Neuronal stem cell (in vitro differentiated cells): ENCODE results near the gene CEP85L.

Experiments
- DNase-seq: peaks from one replicate; pipeline ENCODE4 v3.0.0-alpha.2; 2013; ENCODE audit warnings: low spot score
- H2AFZ ChIP-seq: one replicate; pipeline ENCODE4 v1.6.1; 2013; ENCODE audit warnings: mild to moderate bottlenecking, low read length, inconsistent platforms
- H2AK5ac ChIP-seq: 2 replicates; pipeline ENCODE4 v1.6.1; 2013; ENCODE audit warnings: low read depth, mild to moderate bottlenecking, inconsistent platforms, low read length, moderate library complexity, mixed read lengths
- H2BK120ac ChIP-seq: 2 replicates; pipeline ENCODE4 v1.6.1; 2013; ENCODE audit warnings: low read depth, mild to moderate bottlenecking, inconsistent platforms, low read length, moderate library complexity, mixed read lengths
- H2BK12ac ChIP-seq: one replicate; pipeline ENCODE4 v1.6.1; 2013; ENCODE audit warnings: low read length, inconsistent platforms
- H2BK15ac ChIP-seq: 2 replicates; pipeline ENCODE4 v1.6.1; 2013; ENCODE audit warnings: mild to moderate bottlenecking, low read length, inconsistent platforms, mixed read lengths
- H2BK5ac ChIP-seq: one replicate; pipeline ENCODE4 v1.6.1; 2013; ENCODE audit warnings: inconsistent platforms, mild to moderate bottlenecking, low read length, moderate library complexity
- H3K14ac ChIP-seq: one replicate; pipeline ENCODE4 v1.6.1; 2013; ENCODE audit warnings: low read length, inconsistent platforms
- H3K18ac ChIP-seq: 2 replicates; pipeline ENCODE4 v1.6.1; 2013; ENCODE audit warnings: low read length, inconsistent platforms
- H3K23ac ChIP-seq: 2 replicates; pipeline ENCODE4 v1.6.1; 2013; ENCODE audit warnings: low read depth, mild to moderate bottlenecking, mixed read lengths, low read length, inconsistent platforms; ENCODE audit not compliant: poor library complexity
- H3K27ac ChIP-seq: replicated peaks from 3 replicates; pipeline ENCODE4 v1.5.1; 2013; ENCODE audit warnings: low read length, inconsistent platforms
- H3K27me3 ChIP-seq, 3 experiments: 2 replicates each; pipeline ENCODE4 v1.6.1; 2013; ENCODE audit warnings: low read length in 3 of 3, mild to moderate bottlenecking in 2 of 3, inconsistent platforms in 1 of 3, low read depth in 1 of 3, mixed read lengths in 1 of 3, moderate library complexity in 1 of 3; ENCODE audit not compliant: control insufficient read depth in 3 of 3, insufficient read depth in 3 of 3
- H3K36me3 ChIP-seq, 2 donors: replicated peaks in 1 of 2; 2 replicates each; pipeline ENCODE4 v1.6.1; 2013; ENCODE audit warnings: low read length in 2 of 2; ENCODE audit not compliant: control insufficient read depth in 2 of 2, insufficient read depth in 2 of 2
- H3K4ac ChIP-seq: 2 replicates; pipeline ENCODE4 v1.6.1; 2013; ENCODE audit warnings: inconsistent platforms, mild to moderate bottlenecking, low read length, moderate library complexity
- H3K4me1 ChIP-seq, 2 donors: 1 replicate in 1 of 2; 2 replicates in 1 of 2; pipeline ENCODE4 v1.6.1; 2013; ENCODE audit warnings: low read length in 2 of 2, low read depth in 1 of 2; ENCODE audit not compliant: control insufficient read depth in 2 of 2, insufficient read depth in 1 of 2
- H3K4me2 ChIP-seq: one replicate; pipeline ENCODE4 v1.6.1; 2013; ENCODE audit warnings: mild to moderate bottlenecking, low read length, inconsistent platforms; ENCODE audit not compliant: insufficient read depth, poor library complexity, severe bottlenecking
- H3K4me3 ChIP-seq, 2 donors: 2 replicates each; pipeline ENCODE4 v1.5.1; 2013; ENCODE audit warnings: low read length in 2 of 2, mild to moderate bottlenecking in 2 of 2, inconsistent platforms in 1 of 2, moderate library complexity in 1 of 2
- H3K79me1 ChIP-seq: one replicate; pipeline ENCODE4 v1.6.1; 2013; ENCODE audit warnings: low read depth, mild to moderate bottlenecking, inconsistent platforms, low read length, moderate library complexity
- H3K9ac ChIP-seq: one replicate; pipeline ENCODE4 v1.6.1; 2013; ENCODE audit warnings: mild to moderate bottlenecking, low read depth, low read length, inconsistent platforms; ENCODE audit not compliant: poor library complexity
- H3K9me3 ChIP-seq, 2 donors: replicated peaks in 1 of 2; 2 replicates each; pipeline versions ENCODE3 to v1.6.1; 2013; ENCODE audit warnings: low read length in 2 of 2, mild to moderate bottlenecking in 2 of 2, inconsistent platforms in 1 of 2, low read depth in 1 of 2, mixed read lengths in 1 of 2, moderate library complexity in 1 of 2; ENCODE audit not compliant: control insufficient read depth in 2 of 2, insufficient read depth in 1 of 2
- H4K8ac ChIP-seq: one replicate; pipeline ENCODE4 v1.6.1; 2013; ENCODE audit warnings: low read depth, mild to moderate bottlenecking, inconsistent platforms, low read length, moderate library complexity
- H4K91ac ChIP-seq: one replicate; pipeline ENCODE4 v1.6.1; 2013; ENCODE audit warnings: low read length, low read depth, mild to moderate bottlenecking, inconsistent platforms; ENCODE audit not compliant: poor library complexity
- WGBS, 2 donors: extraction: QIAGEN DNeasy Blood & Tissue Kit; methylation state at CpG; one replicate each; pipeline ENCODE4 v1.1.7; 2013; ENCODE audit warnings: missing lambda C conversion rate in 2 of 2, mixed read lengths in 1 of 2; ENCODE audit not compliant: insufficient read length in 2 of 2, insufficient replicate concordance in 1 of 2; ENCODE audit errors: extremely low coverage in 2 of 2; 5-methylcytosine and 5-hydroxymethylcytosine counted together

Gene CEP85L

DNA sequence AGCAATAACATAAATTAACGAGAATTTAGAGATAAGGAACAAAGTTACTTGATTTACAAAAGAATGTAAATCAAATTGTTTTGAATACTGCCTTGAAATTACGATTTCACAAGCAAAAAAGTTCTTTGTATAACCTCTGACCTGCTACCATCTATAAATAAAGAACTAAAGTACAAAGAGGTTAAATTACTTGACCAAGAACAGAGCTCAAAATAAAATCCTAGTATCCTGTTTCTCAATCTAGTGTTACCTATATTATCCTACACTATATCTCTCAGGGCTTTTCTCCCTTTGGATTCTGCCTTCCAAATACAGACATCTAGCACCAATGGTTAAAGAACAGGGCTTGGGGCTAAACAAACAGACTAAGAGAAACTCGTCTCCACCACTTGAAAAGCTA is 59.5 kb downstream of the CEP85L start:
- no peaks in the 10 kb centered on the region for H3K27me3 ChIP-seq
- H3K4ac ChIP-seq: no peak overlapping the region
- WGBS, 2 donors: no CpG with 5 or more reads among the region's 3 CpGs
- no peak overlapping the region for H2AFZ ChIP-seq
- H3K4me2 ChIP-seq: no peak overlapping the region
- H2BK120ac ChIP-seq: no peak overlapping the region
- H2AK5ac ChIP-seq: no peak overlapping the region
- no peak overlapping the region for H4K8ac ChIP-seq
- no peak overlapping the region for H3K27ac ChIP-seq
- H3K23ac ChIP-seq: no peak overlapping the region
- H2BK15ac ChIP-seq: no peak overlapping the region
- no peak overlapping the region for H3K18ac ChIP-seq
- no peak overlapping the region for H2BK12ac ChIP-seq
- no peak overlapping the region for H3K4me3 ChIP-seq
- no peaks in the 10 kb centered on the region for H3K36me3 ChIP-seq
- no peak for DNase-seq
- H3K9ac ChIP-seq: no peak overlapping the region
- H3K79me1 ChIP-seq: no peaks in the 10 kb centered on the region
- H3K4me1 ChIP-seq: no peaks in the 10 kb centered on the region
- no peak overlapping the region for H3K14ac ChIP-seq
- no peak overlapping the region for H2BK5ac ChIP-seq
- no peaks in the 10 kb centered on the region for H3K9me3 ChIP-seq
- H4K91ac ChIP-seq: no peak overlapping the region

DNA sequence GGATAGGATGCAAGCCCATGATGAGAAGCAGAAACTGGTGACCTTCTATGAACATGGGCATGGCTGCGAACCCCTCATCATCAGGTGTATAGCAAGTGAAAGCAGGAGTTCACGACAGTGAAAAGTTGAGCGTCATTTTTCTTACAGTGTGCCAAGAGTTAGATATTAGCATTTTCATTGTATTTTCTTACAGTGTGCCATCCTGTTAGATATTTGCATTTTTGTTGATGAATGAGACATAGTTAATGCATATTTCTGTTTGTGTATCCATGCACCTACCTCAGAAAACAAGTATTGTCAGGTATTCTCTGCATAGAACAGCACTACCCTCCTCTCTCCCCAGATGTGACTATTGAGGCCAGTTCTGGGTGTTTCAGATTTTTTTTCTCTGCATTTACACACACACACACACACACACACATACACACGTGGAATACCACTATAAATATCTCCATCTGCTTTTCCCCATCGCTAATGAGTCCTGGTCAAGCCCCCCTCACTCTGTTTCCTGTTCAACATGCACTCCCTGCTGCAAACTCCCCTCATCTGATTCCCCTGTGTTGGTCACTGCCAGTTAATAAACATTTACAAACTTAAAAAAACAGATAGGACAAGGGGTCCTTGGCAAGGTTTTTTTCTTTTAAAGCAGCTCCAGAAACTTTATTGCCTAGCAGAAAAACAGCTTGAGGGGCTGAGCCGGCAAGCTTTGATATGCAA is 61.6 kb downstream of the CEP85L start:
- Histone ChIP-seq H2BK5ac (no peak overlapping the region), H2BK15ac (no peak overlapping the region), H2BK120ac (no peak overlapping the region), H3K27ac (no peak overlapping the region), H3K4me1 (no peaks in the 10 kb centered on the region), H4K91ac (no peak overlapping the region), H3K23ac (no peak overlapping the region), H3K9me3 (no peaks in the 10 kb centered on the region), H3K14ac (no peak overlapping the region), H3K9ac (no peak overlapping the region), H4K8ac (no peak overlapping the region), H3K4me3 (no peak overlapping the region), H3K4ac (no peak overlapping the region), H3K4me2 (no peak overlapping the region), H2BK12ac (no peak overlapping the region), H3K27me3 (no peaks in the 10 kb centered on the region), H3K36me3 (no peaks in the 10 kb centered on the region), H2AK5ac (no peak overlapping the region), H3K79me1 (no peaks in the 10 kb centered on the region), H2AFZ (no peak overlapping the region), H3K18ac (no peak overlapping the region)
- no peak for DNase-seq
- no CpG with 5 or more reads among the region's 6 CpGs for WGBS, 2 donors

DNA sequence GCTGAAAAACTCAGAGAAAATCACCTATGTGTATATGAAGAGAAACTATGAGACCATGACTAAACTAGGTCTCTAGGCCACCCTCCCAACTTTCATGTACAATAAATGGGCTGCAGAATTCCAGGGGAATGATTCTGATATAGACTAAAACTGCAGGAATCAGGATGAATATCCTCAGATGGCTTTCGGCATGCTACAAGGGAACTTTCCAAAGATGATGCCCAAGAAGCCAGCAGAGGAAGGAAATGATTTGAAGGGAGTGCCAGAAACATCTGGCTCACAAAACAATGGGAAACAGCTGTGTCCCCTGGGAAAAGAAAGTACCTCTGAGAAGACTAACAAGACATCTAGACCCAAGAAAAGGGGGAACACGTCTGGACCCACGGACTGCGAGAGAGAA is 62.2 kb downstream of the CEP85L start:
- H3K4me3 ChIP-seq: no peak overlapping the region
- H3K27me3 ChIP-seq: no peaks in the 10 kb centered on the region
- no peak for DNase-seq
- no peak overlapping the region for H3K4me2 ChIP-seq
- no peaks in the 10 kb centered on the region for H3K36me3 ChIP-seq
- no peak overlapping the region for H2BK5ac ChIP-seq
- H4K91ac ChIP-seq: no peak overlapping the region
- no peak overlapping the region for H3K23ac ChIP-seq
- H3K9me3 ChIP-seq: no peaks in the 10 kb centered on the region
- no peak overlapping the region for H3K18ac ChIP-seq
- no peak overlapping the region for H2AK5ac ChIP-seq
- H3K9ac ChIP-seq: no peak overlapping the region
- no peak overlapping the region for H2AFZ ChIP-seq
- no peaks in the 10 kb centered on the region for H3K79me1 ChIP-seq
- no peak overlapping the region for H3K27ac ChIP-seq
- H3K4me1 ChIP-seq: no peaks in the 10 kb centered on the region
- no peak overlapping the region for H3K14ac ChIP-seq
- no CpG with 5 or more reads among the region's 4 CpGs for whole genome bisulfite sequencing, 2 donors
- H3K4ac ChIP-seq: no peak overlapping the region
- no peak overlapping the region for H4K8ac ChIP-seq
- no peak overlapping the region for H2BK120ac ChIP-seq
- no peak overlapping the region for H2BK12ac ChIP-seq
- H2BK15ac ChIP-seq: no peak overlapping the region

DNA sequence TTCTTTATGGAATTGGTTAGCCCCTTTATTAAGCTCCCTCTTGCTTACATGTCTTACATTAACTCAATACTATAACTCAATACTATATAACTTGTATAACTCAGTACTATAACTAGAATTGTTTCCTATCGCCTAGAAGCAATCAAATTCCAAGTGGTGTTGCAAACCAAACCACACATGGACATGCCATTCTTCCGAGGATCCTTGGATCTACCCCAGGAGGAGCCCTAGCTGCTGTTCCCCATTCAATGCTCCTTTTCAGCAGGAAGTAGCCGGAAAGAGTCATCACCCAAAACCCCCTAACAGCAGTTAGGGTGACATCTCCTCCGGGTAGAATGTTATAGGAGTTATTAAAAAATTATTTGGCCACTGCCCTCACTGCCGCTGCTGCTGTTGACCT is 62.8 kb downstream of the CEP85L start:
- no peak for DNase-seq
- Histone ChIP-seq H3K4me2 (no peak overlapping the region), H3K4me1 (no peaks in the 10 kb centered on the region), H3K9me3 (no peaks in the 10 kb centered on the region), H3K79me1 (no peaks in the 10 kb centered on the region), H3K27me3 (no peaks in the 10 kb centered on the region), H3K4ac (no peak overlapping the region), H4K91ac (no peak overlapping the region), H3K14ac (no peak overlapping the region), H3K4me3 (no peak overlapping the region), H2BK12ac (no peak overlapping the region), H3K27ac (no peak overlapping the region), H3K23ac (no peak overlapping the region), H3K18ac (no peak overlapping the region), H3K9ac (no peak overlapping the region), H2BK5ac (no peak overlapping the region), H2BK15ac (no peak overlapping the region), H2BK120ac (no peak overlapping the region), H2AFZ (no peak overlapping the region), H4K8ac (no peak overlapping the region), H3K36me3 (no peaks in the 10 kb centered on the region), H2AK5ac (no peak overlapping the region)
- WGBS, 2 donors: no CpG with 5 or more reads among the region's 5 CpGs
